HG02678 (cell line): ENCODE results near the gene ANKS1A.

ENCODE experiments used
- ATAC-seq: cut with Tn5 transposase; IDR thresholded peaks from one replicate; pipeline ENCODE4 v1.9.1; 2021; ENCODE audit warnings: mild to moderate bottlenecking, moderate library complexity; ENCODE audit not compliant: unreplicated experiment

The ANKS1A gene

DNA sequence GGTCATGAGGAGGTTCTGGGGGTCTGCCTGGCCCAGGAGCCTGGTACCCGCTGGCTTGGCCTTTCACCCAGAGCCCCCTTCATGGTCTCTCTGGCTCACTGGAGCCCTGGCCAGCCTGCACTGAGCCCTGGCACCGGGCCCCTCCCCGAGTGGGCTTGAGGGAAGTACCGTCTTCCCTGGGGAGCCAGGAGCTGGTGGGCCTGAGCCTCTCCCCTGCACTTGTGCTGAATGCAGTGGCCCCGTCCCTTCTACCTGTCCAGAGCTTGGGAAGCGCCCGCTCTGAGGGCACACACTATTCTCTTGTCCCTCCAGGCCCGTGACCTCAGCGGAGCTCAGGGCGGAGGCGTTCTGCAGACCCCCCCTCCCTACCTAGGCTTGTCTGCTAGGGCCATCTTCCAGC, 189.8 kb downstream of the ANKS1A start:
- no peak for ATAC-seq

GRCh38 chr6:35079311-35080000, 190.4 kb downstream of the ANKS1A start:
- ATAC-seq: no peak

GRCh38 chr6:35080016-35080680, 191.1 kb downstream of the ANKS1A start:
- ATAC-seq: no peak

DNA sequence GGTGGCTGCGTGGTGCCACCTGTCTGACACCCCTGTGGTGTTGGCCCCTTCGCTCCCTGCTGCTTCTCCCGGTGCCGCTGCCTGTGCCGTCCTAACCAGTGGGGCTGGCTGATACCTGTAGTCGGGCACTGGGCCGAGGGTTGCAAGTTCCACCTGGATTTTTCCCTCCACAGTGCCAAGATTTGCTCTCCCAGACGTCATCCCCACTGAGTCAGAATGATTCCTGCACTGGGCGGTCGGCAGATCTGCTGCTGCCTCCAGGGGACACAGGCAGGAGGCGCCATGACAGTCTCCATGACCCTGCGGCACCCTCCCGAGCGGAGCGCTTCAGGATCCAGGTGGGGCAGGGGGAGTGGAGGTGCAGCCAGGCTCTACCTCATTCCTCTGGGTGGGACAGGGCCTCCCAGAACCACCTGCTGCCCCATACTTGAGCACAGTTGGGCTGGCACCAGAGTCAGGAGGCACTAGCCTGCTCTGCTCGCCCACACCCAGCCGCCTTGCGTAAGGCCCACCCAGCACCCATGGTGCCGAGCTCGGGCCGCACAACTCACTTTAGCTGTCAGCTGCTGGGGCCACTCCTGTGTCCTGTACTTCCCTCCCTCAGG, 191.9 kb downstream of the ANKS1A start:
- no peak for ATAC-seq

- no peak for ATAC-seq
These were observed 192.4 kb downstream of the ANKS1A start for GRCh38 chr6:35081426-35081851.

- ATAC-seq: no peak
These were observed 193.1 kb downstream of the ANKS1A start for GRCh38 chr6:35082046-35082732.

DNA sequence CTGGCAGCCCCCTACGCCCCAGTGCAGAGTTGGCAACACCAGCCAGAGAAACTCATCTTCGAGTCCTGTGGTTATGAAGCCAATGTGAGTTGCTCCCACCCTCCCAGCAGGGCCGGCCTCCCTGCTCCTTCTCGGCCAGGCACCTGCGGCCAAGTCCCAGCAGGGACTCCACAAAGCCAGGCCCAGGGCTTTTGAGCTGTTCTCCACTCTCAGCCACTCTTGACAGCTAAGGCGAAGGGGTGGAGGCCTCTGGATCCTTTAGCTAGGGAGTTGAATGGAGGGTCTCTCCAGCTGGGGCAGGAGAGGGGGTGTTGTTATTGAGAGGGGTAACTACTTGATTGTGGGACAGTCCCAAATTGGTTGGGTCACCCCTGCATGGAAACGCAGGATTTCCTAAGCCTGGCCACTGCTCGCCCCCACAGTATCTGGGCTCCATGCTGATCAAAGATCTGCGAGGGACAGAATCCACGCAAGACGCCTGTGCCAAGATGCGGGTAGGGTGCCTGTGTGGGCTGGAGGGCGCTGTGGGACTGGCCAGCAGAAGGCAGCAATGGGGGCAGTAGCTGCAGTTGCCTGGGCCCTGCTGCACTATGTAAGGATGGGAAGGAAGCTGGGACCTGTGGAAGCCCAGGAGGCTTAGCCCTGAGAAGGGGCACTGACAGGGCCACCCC, 193.8 kb downstream of the ANKS1A start:
- no peak for ATAC-seq

GRCh38 chr6:35083507-35083906, 194.5 kb downstream of the ANKS1A start:
- ATAC-seq: no peak

- no peak for ATAC-seq
These were observed 195.0 kb downstream of the ANKS1A start for GRCh38 chr6:35084041-35084491.

- ATAC-seq: no peak
These were observed 195.6 kb downstream of the ANKS1A start for GRCh38 chr6:35084511-35085203.

DNA sequence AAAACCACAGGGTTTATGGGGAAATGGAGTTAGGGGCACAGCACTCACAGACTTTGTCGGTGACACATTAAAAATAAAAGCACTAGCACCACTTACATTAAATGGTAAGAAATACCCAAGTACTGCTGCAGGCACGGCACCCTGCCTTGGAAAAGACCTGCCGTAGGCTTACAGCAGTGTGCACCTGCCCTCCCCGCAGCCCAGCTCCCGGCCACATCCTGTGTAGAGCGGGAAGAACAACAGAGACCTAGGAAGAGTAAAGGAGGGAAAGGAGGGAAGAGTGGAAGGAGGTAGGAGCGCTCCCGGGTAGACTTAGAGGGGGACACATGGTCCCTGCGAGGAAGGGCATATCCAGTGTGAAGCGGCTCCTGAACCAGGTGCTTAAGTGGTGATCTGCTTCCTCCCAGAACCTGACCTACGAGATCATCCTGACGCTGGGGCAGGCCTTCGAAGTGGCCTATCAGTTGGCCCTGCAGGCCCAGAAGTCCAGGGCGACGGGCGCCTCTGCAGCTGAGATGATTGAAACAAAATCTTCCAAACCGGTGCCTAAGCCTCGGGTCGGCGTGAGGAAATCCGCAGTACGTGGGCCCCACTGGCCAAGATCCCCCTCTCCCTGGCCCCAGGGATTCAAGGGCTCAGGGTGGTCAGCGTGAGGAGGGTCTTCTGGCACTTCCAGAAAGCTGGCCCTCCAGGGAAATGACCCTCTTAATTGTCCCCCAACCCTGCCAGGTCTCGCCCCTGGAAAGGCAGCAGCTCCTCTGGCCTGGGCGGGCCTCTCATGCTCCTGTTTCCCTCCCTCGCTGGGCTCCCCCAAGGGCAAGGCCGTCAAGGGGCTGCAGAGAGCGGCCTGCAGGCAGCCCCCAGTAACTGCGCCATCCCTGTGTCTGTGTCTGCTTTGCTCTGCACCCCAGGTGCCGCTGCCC, 196.6 kb downstream of the ANKS1A start:
- no peak for ATAC-seq

DNA sequence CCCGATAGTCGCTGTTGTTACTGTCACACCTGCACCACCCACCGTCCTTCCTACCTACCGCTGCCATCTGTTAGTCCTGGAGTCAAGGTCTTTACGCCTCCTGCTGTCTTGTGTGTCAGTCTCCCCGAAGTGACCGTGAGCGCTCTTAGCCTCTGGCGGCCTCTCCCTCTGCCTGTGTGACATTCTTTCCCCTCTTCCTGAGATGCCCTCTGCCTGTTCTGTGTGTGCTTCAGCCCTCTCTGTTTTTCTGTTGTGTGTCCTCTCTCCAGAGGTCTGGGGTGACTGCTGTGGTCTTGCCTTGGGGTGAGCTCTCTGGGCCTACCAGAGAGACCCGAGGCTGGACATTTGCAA, 197.2 kb downstream of the ANKS1A start:
- ATAC-seq: no peak

GRCh38 chr6:35086636-35087360, 197.7 kb downstream of the ANKS1A start:
- no peak for ATAC-seq

DNA sequence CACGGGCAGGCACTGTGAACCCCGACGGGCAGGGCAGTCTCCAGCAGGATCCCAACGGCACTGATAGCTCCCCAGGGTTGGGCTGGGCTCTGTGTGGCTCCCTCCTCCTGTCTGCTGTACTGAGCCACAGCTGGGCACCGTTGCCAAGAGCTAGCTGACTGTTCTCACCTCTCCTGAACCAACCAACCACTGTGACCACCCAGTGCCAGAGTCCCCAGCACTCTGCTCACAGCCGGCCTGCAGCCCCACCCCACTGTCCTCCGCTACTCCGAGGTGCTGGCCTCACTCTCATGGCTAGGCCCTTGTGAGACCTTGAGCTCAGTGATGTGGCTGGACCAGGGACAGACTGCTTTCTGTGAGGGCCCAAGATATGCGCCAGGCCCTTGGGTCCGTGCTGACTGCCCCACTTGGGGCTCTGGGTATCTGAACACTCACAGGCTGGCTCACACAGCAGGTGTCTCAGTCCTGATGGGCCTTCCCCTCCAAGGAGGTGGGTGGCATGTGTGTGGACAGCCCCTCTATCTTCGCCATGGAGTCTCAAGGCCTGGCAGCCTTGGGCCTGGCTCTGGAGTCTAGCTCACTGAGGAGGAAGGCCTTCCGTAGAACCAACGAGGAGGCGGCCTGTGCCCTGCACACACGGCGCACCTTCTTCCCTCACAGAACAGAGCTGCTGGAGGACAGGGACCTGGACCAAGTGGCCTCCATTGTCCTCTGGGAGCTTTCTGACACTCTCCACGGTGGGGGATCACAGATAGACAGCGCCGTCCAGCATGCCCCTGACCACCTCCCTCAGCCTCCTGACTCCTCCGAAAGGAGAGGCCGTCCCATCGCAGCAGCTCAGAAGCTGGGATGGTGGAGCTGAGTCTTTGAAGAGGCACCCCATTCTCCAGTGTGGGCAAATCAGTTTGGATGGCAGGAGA, 198.6 kb downstream of the ANKS1A start:
- ATAC-seq: no peak

- no peak for ATAC-seq
These were observed 199.5 kb downstream of the ANKS1A start for GRCh38 chr6:35088281-35089215.

GRCh38 chr6:35089216-35089934, 200.3 kb downstream of the ANKS1A start:
- no peak for ATAC-seq
